AG08396 (cell line): ENCODE results near the gene KRTAP10-4.
"Not testable (repeated sequence)": the region's sequence is repeated elsewhere in the genome, so short reads cannot be mapped to it uniquely, and the experiment has no call there.

Source experiments
- DNase-seq: peaks from one replicate; pipeline ENCODE4 v3.0.0; 2012; ENCODE audit warnings: low spot score, mixed read lengths

The KRTAP10-4 gene

GRCh38 chr21:44573630-44574456 lies at the start of gene KRTAP10-4:
Gene KRTAP10-4, plus strand, starts transcription at chr21:44573729. Its CDS starts 30 bp downstream, at chr21:44573759.
- not testable (repeated sequence) for DNase-seq

DNA sequence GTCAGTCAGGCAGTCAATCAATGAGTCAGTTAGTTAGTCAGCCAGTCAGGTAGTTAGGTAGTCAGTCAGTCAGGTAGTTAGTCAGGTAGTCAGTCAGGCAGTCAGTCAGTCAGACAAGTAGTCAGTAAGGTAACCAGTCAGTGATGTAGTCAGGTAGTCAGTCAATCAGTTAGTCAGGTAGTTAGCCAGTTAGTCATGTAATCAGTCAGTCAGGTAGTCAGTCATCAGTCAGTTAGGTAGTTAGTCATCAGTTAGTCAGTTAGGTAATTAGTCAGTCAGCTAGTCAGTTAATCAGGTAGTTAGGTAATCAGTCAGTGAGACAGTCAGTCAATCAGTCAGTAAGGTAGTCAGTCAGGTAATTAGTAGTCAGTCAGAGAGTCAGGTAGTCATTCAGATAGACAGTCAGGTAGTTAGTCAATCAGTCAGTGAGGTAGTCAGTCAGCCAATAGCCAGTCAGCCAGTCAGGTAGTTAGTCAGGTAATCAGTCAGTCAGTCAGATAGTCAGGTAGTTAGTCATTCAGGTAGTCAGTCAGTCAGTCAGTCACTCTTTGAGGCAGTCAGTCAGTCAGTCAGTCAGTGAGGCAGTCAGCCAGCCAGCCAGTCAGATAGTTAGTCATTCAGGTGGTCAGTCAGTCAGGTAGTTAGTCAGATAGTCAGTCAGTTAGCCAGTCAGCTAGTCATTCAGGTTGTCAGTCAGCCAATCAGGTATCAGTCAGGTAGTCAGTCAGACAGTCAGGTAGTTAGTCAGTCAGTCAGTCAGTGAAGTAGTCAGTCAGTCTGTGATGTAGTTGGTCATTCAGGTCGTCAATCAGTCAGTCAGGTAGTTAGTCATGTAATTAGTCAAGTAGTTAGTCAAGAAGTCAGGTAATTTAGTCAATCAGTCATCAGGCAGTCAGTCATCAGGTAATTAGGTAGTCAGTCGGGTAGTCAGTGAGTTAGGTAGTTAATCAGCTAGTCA lies 48.8 kb upstream of the KRTAP10-4 start:
- DNase-seq = no peak

DNA sequence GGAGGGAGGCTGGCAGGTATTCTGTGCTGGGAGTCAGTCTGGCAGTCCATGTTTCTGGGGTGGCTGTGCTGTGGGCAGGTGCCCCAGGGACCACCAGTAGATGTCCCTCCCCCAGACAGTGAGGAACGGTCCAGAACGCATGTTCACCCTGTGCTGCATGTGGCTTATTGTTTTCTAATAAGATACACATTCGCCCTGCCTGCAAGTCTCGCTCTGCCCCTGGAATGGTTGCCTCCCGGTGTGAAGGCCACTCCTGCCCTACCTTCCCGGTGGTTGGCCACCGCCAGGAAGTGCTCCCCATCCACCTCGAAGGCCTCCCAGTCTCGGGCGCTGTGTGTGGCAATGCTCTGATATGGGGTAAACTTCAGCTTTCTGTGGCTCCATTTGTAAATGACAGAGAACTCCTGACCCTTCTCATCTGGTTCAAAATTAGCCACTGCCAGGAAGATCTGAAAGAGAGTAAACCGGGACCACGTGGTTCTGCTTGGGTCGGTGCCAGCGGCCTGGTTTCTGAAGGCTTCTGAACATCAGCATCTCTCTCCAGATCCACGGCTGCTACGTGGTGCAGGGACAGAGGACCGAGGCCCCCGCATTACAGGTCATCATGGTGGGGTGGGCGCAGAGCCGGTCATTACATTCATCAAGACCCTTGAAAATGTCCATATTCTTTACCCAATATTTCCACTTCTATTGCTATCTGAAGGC lies 48.0 kb upstream of the KRTAP10-4 start:
- DNase-seq = no peak

- DNase-seq = no peak
Measured at GRCh38 chr21:44526096-44526997, 47.2 kb upstream of the KRTAP10-4 start.

- DNase-seq = no peak
Measured at GRCh38 chr21:44527156-44527982, 46.2 kb upstream of the KRTAP10-4 start.

DNA sequence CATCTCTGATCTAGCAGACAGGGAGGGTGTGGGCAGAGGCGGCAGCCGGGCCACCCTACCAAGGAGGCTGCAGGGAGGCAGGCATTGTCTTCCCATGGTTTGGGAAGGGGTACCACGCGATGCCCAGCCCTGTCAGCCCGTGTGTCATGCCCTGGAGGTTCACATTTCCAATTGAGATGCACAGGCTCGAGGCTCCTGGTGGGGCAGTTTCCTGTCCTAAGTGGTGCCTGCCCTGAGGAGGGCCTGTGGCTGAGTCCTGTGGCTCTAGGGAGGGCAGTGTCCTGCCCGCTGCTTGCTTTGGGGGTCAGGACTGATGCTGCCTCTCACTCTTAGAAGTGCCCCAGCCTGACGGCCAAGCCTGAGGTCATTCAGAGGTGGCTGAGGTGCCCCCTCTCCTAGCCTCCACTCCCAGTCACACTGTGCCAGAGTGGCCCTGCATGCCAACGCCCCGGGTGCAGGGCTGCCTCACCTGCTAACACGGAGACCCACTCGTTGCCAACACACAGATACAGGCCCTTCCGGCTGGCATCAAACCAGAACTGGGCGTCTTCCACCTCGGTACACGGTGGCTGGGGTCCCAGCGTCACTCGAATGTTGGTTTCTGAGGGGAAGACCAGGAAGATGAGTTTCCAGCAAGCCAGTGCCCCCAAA lies 45.4 kb upstream of the KRTAP10-4 start:
- no peak for DNase-seq

DNA sequence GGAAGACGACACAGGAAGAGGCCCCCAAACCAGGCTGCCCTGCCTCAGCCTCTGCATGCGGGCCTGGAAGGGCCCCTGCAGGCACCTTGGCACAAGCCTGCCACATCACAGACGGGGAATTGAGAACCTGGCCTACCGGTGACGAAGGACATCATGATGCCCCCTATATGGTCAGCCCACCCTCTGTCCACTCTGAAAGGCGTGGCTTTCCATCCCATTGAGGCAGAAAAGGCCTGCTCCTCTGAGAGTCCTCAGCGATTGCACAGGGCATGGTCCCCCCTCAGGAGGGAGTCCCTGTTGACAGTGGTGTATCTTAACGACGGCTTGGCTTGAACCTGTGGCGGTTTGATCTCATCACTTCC lies 44.9 kb upstream of the KRTAP10-4 start:
- no peak for DNase-seq

DNA sequence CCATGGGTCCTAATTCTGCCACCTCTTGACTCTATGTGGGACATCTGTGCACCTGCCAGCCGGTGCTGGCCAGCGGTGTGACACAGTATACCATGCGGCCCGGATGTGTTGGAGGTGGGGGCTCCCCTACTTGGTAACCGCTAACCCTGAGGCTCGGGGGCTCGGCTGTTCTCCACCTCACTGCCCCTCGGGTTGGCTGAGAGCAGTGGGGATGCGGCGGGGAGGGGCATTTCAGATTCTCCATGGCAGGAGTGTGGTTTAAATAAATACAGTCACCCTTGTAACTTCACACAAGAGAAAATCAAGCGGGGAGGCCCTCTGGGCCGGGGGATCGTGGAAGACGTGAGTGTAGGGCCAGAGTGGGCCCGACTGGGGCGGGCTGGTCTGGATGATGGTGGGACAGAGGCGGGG lies 44.5 kb upstream of the KRTAP10-4 start:
- DNase-seq = no peak

GRCh38 chr21:44529503-44530125 lies 43.9 kb upstream of the KRTAP10-4 start:
- no peak for DNase-seq

GRCh38 chr21:44530221-44530902 lies 43.2 kb upstream of the KRTAP10-4 start:
- DNase-seq = no peak

DNA sequence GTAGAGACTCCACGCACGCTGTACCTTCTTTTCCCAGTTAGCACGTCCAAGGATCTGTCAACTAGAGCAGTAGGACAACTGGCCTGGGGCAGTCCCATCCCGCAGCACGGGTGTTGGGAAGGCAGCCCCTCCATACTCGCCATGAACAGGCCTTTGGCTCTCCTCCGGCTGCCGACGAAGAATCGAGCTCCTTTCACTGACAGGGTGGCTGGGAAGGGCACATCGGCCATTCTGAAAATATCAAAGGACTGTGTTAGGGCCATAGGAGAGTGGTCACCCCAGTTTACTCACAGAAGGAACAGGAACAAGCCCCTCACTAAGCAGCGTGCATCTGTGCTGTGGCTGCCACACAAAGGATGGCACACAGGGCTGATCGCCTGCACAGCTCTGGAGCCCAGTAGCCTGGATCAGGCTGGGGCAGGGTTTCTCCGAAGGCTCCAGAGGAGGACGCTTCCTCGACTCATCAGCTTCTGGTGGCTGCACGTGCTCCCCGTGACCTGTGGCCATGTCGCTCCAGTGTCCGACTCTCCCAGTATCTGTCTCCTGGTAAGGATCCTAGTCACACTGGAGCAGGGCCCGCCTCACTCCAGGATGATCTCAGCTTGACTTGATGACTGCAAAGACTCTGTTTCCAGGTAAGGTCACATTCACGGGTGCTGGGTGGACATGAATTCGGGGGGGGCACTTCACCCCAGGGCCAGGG lies 42.5 kb upstream of the KRTAP10-4 start:
- DNase-seq = no peak

DNA sequence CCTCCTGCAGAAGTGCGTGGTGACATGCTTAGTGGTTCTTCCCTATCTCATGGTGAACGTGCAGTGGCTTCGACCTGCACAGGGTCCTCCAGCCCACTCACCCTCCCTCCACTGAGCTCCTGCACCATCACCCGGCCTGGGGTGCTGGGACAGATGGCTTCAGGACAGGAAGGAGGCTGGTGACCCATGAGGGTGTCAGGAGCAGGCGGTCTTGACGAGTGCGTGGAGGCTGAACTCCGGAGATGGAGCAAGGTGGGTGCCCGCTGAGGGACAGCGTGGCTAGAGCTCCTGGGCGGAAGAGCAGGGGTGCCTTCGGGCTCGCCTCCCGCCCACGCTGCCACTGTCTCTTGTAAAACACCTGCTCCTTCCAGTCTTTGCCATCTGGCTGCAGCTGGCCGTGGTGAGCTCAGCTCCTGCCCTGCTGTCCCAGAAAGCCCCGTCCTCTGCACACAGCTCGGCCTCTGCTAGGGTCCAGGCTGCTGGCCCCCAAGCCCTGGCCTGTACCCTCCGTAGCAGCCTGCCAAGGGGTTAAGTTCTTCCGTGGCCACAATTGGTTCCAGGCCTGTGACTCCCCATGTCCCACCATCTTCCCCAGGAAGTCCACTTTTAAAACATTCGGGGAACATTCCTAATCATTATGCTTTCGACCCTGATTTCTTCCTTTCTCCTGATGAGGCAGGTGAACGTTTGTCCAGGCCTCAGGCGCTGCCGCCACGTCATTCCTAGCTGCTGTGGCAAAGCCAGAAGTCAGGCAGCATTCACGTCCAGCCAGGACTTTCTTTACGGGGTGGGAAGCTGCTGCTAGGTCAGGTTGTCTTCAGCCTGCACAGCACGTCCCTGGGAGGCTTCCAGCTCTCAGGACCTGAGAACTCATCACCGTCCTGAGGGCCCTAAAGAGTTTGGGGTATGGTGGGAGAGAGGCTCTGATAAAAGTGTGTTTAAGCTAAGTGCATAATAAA lies 41.6 kb upstream of the KRTAP10-4 start:
- DNase-seq = no peak

DNA sequence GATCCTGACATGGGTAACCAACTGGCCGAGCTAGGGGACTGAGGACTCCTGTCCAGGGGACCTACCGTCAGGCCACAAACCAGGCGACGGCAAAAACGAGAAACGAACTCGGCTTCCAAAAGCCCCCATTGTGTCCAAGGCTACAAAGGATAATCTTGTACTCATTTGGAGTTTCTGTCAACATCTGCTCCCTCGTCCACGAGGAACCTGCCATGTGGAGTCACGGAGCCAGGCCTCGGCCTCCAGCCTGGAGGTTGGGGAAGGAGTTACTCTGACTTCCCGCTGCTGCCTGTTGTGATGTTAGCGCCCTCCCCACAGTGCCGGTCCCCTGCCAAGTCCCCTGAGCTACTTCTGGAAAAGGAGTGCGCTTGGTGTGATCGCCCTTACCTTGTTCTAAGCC lies 40.8 kb upstream of the KRTAP10-4 start:
- DNase-seq = no peak

GRCh38 chr21:44533121-44533890 lies 40.2 kb upstream of the KRTAP10-4 start:
- DNase-seq = no peak

GRCh38 chr21:44533891-44534627 lies 39.5 kb upstream of the KRTAP10-4 start:
- no peak for DNase-seq
